Kidney (tissue), 14 donors: ENCODE results near the gene RARRES2. TPM values are rescaled to one million over a fixed set of nuclear protein-coding genes. Genes with fewer than 3 reads are reported as not detected.

Experiments
- DNase-seq, 5 donors: peaks; one replicate each; pipeline ENCODE4 v3.0.0-alpha.2; 2013 to 2020
- FAIRE-seq: peaks from 2 replicates; lab custom pipeline; 2012; peaks lifted over from hg19 to GRCh38; lab: Jason Lieb, UNC
- H3K27ac ChIP-seq, 2 donors: one replicate each; pipeline ENCODE4 v1.7.0; 2013; ENCODE audit warnings: low read depth in 2 of 2, low read length in 2 of 2, inconsistent platforms in 1 of 2
- H3K27me3 ChIP-seq: one replicate; pipeline ENCODE4 v1.7.1; 2013; ENCODE audit warnings: low read length, inconsistent platforms; ENCODE audit not compliant: control insufficient read depth, insufficient read depth
- H3K36me3 ChIP-seq, 3 donors: one replicate each; pipeline versions ENCODE4 v1.7.0 to v1.7.1; 2013; ENCODE audit warnings: low read length in 3 of 3, control low read depth in 1 of 3, inconsistent platforms in 1 of 3; ENCODE audit not compliant: insufficient read depth in 3 of 3, control insufficient read depth in 2 of 3
- H3K4me1 ChIP-seq, 3 donors: one replicate each; pipeline versions ENCODE4 v1.7.0 to v1.7.1; 2013; ENCODE audit warnings: low read length in 3 of 3, inconsistent platforms in 1 of 3, low read depth in 1 of 3; ENCODE audit not compliant: control insufficient read depth in 2 of 3, insufficient read depth in 2 of 3
- H3K4me3 ChIP-seq, 3 donors: one replicate each; pipeline versions ENCODE4 v1.7.0 to v1.8.1; 2013; ENCODE audit warnings: low read length in 3 of 3, control low read depth in 1 of 3, inconsistent platforms in 1 of 3
- H3K9ac ChIP-seq, 3 donors: one replicate each; pipeline versions ENCODE4 v1.7.0 to v1.7.1; 2013; ENCODE audit warnings: low read length in 3 of 3, control low read depth in 1 of 3, inconsistent platforms in 1 of 3
- H3K9me3 ChIP-seq, 3 donors: one replicate each; pipeline versions ENCODE4 v1.7.0 to v1.7.1; 2013; ENCODE audit warnings: low read length in 3 of 3, control low read depth in 1 of 3, inconsistent platforms in 1 of 3; ENCODE audit not compliant: control insufficient read depth in 2 of 3, insufficient read depth in 1 of 3
- intact Hi-C: fragments of 100-400 bp; cut with DNase I; formaldehyde crosslinking; loops from one replicate; pipeline ENCODE4 v1.11.1; 2022
- polyA plus RNA-seq: library from polyadenylated mRNA; stranded (reverse); fragments of 350-450 nt; fragmentation: Illumina TruSeq; extraction: RNeasy Lipid Tissue Mini Kit (QIAGEN cat#74804); gene quantifications from one replicate; pipeline ENCODE4 v1.2.3, GENCODE V29; 2014; ENCODE audit warnings: low read depth, low replicate concordance; ENCODE audit not compliant: insufficient read depth
- total RNA-seq: library from RNA; stranded (reverse); fragmentation: NEBNext Ultra II Directional; extraction: Animal tissue kit (Norgen Biotek cat#: 25700); gene quantifications from one replicate; pipeline ENCODE4 v1.2.1, GENCODE V29; 2021
- TF ChIP-seq, protein P1 (sequence below): IDR thresholded peaks from 3 replicates; pipeline ENCODE4 v1.5.1; 2012; ENCODE audit warnings: mild to moderate bottlenecking, moderate library complexity, borderline replicate concordance; ENCODE audit not compliant: insufficient read depth; ENCODE audit errors: extremely low read depth
- donor health status: control.
- donor health status: control.
- donor health status: control.
- donor health status: control.
- donor health status: control.
- donor health status: DM: yes; HTN: yes; CAD: no.
- donor health status: Normal renal cell carcinoma (clear cell type).

The RARRES2 gene
- total and polyA plus RNA-seq, 2 donors from 2014 or later: 104 to 475 TPM

DNA sequence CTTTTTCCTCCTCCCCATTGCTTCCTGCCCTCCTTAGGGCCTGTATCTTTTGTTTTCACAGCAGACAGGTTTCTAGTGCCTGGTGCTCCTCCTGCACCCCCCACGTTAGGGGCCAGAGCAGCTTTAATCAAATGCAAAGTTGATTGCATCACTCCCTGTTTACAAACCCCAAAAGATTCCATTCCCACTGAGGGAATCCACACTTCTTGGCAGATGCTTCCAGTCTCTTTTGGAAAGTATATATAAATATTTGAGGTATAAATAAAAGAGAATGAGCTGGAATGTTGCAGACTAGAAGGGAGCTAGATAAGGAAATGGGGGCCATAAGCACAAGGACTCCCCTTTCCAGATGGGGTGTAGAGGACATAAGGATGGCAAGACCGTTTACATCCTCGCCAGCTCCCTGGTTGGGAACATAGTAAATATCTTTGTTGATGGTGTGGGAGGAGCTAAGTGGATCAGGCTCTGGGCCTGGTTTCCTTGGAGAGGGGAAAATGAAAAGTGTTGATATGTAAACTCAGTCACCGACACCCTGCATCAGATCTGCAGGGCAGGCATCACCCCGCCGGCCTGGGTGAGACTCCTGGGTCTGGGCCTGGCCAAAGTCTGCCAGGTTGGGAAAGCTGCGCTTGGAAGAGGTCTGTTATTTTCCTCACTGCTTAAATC lies 6.2 kb downstream of the RARRES2 start:
- Histone ChIP-seq H3K36me3 (peaks cover 0 to 2% (median 0%) of the 10 kb centered on the region in 3 donors), H3K27ac (no peak overlapping the region), H3K9ac (no peak overlapping the region), H3K9me3 (no peaks in the 10 kb centered on the region), H3K4me1 (peaks cover 0 to 26% (median 4%) of the 10 kb centered on the region in 3 donors), H3K27me3 (no peaks in the 10 kb centered on the region), H3K4me3 (no peak overlapping the region)
- FAIRE-seq: no peak
- TF ChIP-seq, protein P1, sequence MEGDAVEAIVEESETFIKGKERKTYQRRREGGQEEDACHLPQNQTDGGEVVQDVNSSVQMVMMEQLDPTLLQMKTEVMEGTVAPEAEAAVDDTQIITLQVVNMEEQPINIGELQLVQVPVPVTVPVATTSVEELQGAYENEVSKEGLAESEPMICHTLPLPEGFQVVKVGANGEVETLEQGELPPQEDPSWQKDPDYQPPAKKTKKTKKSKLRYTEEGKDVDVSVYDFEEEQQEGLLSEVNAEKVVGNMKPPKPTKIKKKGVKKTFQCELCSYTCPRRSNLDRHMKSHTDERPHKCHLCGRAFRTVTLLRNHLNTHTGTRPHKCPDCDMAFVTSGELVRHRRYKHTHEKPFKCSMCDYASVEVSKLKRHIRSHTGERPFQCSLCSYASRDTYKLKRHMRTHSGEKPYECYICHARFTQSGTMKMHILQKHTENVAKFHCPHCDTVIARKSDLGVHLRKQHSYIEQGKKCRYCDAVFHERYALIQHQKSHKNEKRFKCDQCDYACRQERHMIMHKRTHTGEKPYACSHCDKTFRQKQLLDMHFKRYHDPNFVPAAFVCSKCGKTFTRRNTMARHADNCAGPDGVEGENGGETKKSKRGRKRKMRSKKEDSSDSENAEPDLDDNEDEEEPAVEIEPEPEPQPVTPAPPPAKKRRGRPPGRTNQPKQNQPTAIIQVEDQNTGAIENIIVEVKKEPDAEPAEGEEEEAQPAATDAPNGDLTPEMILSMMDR: no peak
- DNase-seq: peak in 1 of 5 donors; percentile 33
- intact Hi-C loops: no loop called here

DNA sequence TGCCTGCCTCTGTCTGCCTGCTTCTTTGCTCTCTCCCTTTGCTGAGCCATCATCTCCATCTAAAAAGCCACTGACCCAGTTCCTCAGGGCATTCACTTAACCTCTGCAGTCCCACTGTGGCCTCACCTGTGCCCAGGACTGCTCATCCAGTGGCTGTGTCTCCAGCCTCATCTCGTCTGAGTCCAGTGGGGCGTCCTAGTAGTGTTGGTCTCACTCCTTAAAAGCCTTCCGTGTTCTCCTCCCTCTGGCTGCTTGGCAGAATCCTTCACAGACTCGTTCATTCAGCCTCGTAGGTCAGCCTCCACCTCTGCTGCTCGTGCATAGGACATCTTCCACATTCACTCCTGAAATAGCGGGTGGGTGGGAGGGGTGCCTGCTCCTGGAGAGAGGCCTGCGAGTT lies 7.3 kb downstream of the RARRES2 start:
- no peak overlapping the region for H3K27ac ChIP-seq
- no peaks in the 10 kb centered on the region for H3K9me3 ChIP-seq
- H3K27me3 ChIP-seq: no peaks in the 10 kb centered on the region
- FAIRE-seq: no peak
- DNase-seq: peak in 1 of 5 donors; percentile 24
- peaks cover 0 to 14% (median 4%) of the 10 kb centered on the region in 3 donors for H3K4me1 ChIP-seq
- TF ChIP-seq, protein P1: no peak
- H3K9ac ChIP-seq: no peak overlapping the region
- intact Hi-C loops: no loop called here
- no peak overlapping the region for H3K4me3 ChIP-seq
- peaks cover 0 to 2% (median 0%) of the 10 kb centered on the region in 3 donors for H3K36me3 ChIP-seq

DNA sequence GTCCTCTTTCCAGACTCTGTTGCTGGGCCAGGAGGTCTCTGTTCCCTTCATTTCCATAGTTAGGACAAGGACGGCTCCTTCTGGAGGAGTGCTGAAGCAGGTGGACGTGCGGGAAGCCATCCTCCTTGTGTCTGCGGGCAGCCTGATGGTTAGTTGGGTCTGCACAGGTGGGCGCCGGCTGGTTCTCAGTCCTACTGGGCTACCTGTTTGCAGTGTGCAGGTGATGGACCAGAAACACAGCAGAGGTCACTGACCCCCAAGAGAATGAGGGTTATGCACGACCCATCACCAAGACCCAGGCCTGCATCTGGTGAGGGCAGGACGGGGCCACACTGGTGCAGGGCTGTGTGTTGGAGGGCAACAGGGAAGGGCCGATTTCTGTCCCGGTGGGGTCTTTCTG lies 7.8 kb downstream of the RARRES2 start:
- Histone ChIP-seq H3K4me3 (no peak overlapping the region), H3K4me1 (peaks cover 0 to 10% (median 0%) of the 10 kb centered on the region in 3 donors), H3K27ac (no peak overlapping the region), H3K9ac (no peak overlapping the region), H3K9me3 (no peaks in the 10 kb centered on the region), H3K27me3 (no peaks in the 10 kb centered on the region), H3K36me3 (peaks cover 0 to 2% (median under 1%) of the 10 kb centered on the region in 3 donors)
- FAIRE-seq (no peak), DNase-seq (peak in 1 of 5 donors; percentile 22)
- TF ChIP-seq, protein P1: no peak
- intact Hi-C loops: no loop called here
